ENCODE results near the gene GYS1.

Gene GYS1

GRCh38 chr19:48950159-48950558 is 43.0 kb downstream of the GYS1 start:
- no peak overlapping the region for H3K4me3 Mint-ChIP-seq
- peaks cover under 1% of the 10 kb centered on the region for H3K4me1 Mint-ChIP-seq
- peaks cover 4% of the 10 kb centered on the region for H3K36me3 Mint-ChIP-seq (ENCODE audit: insufficient read depth)
- H3K27me3 Mint-ChIP-seq, result no peaks in the 10 kb centered on the region
- no peaks in the 10 kb centered on the region for H3K9me3 Mint-ChIP-seq
- ATAC-seq (replicated peaks; ENCODE audit: extremely low read depth, poor library complexity, severe bottlenecking), result no peak
- no peak overlapping the region for H3K27ac Mint-ChIP-seq (ENCODE audit: low read depth)
- no peak for DNase-seq (ENCODE audit: low spot score in 2 of 2)

- H3K27ac Mint-ChIP-seq (ENCODE audit: low read depth), result no peak overlapping the region
- ATAC-seq (replicated peaks; ENCODE audit: extremely low read depth, poor library complexity, severe bottlenecking), result no peak
These were observed 45.9 kb downstream of the GYS1 start for GRCh38 chr19:48947258-48947542.

GRCh38 chr19:48946463-48947257 is 46.4 kb downstream of the GYS1 start:
- no peaks in the 10 kb centered on the region for H3K9me3 Mint-ChIP-seq
- DNase-seq (ENCODE audit: low spot score in 2 of 2) (no peak), ATAC-seq (replicated peaks; ENCODE audit: extremely low read depth, poor library complexity, severe bottlenecking) (no peak)
- H3K27ac Mint-ChIP-seq (ENCODE audit: low read depth), result no peak overlapping the region
- H3K4me3 Mint-ChIP-seq, result no peak overlapping the region
- no peaks in the 10 kb centered on the region for H3K36me3 Mint-ChIP-seq (ENCODE audit: insufficient read depth)
- H3K4me1 Mint-ChIP-seq, result no peaks in the 10 kb centered on the region
- H3K27me3 Mint-ChIP-seq, result no peaks in the 10 kb centered on the region

More at GRCh38 chr19:48947258-48947542, 45.9 kb downstream of the GYS1 start:
- no peaks in the 10 kb centered on the region for H3K27me3 Mint-ChIP-seq
- H3K4me3 Mint-ChIP-seq, result no peak overlapping the region
- H3K9me3 Mint-ChIP-seq, result no peaks in the 10 kb centered on the region
- no peaks in the 10 kb centered on the region for H3K36me3 Mint-ChIP-seq (ENCODE audit: insufficient read depth)
- no peak for DNase-seq (ENCODE audit: low spot score in 2 of 2)
- H3K4me1 Mint-ChIP-seq, result no peaks in the 10 kb centered on the region

- ATAC-seq (replicated peaks; ENCODE audit: extremely low read depth, poor library complexity, severe bottlenecking) (no peak), DNase-seq (ENCODE audit: low spot score in 2 of 2) (no peak)
- H3K27ac Mint-ChIP-seq (ENCODE audit: low read depth), result no peak overlapping the region
- H3K36me3 Mint-ChIP-seq (ENCODE audit: insufficient read depth), result no peaks in the 10 kb centered on the region
- no peaks in the 10 kb centered on the region for H3K27me3 Mint-ChIP-seq
- no peaks in the 10 kb centered on the region for H3K4me1 Mint-ChIP-seq
- H3K9me3 Mint-ChIP-seq, result no peaks in the 10 kb centered on the region
- H3K4me3 Mint-ChIP-seq, result no peak overlapping the region
These were observed 47.3 kb downstream of the GYS1 start for GRCh38 chr19:48945817-48946216.

- H3K9me3 Mint-ChIP-seq, result no peaks in the 10 kb centered on the region
- no peak for ATAC-seq (replicated peaks; ENCODE audit: extremely low read depth, poor library complexity, severe bottlenecking)
These were observed 47.7 kb downstream of the GYS1 start for GRCh38 chr19:48945415-48945814.

GRCh38 chr19:48943081-48943480 is 50.0 kb downstream of the GYS1 start:
- ATAC-seq (replicated peaks; ENCODE audit: extremely low read depth, poor library complexity, severe bottlenecking) (no peak), DNase-seq (ENCODE audit: low spot score in 2 of 2) (no peak)
- Mint-ChIP-seq H3K36me3 (ENCODE audit: insufficient read depth) (no peaks in the 10 kb centered on the region), H3K4me3 (no peak overlapping the region), H3K27ac (ENCODE audit: low read depth) (no peak overlapping the region), H3K9me3 (no peaks in the 10 kb centered on the region), H3K4me1 (no peaks in the 10 kb centered on the region), H3K27me3 (no peaks in the 10 kb centered on the region)

More at GRCh38 chr19:48945415-48945814, 47.7 kb downstream of the GYS1 start:
- Mint-ChIP-seq H3K27ac (ENCODE audit: low read depth) (no peak overlapping the region), H3K4me3 (no peak overlapping the region), H3K27me3 (no peaks in the 10 kb centered on the region), H3K4me1 (no peaks in the 10 kb centered on the region), H3K36me3 (ENCODE audit: insufficient read depth) (no peaks in the 10 kb centered on the region)
- DNase-seq (ENCODE audit: low spot score in 2 of 2), result no peak

- no peaks in the 10 kb centered on the region for H3K9me3 Mint-ChIP-seq
- H3K36me3 Mint-ChIP-seq (ENCODE audit: insufficient read depth), result no peaks in the 10 kb centered on the region
- no peak overlapping the region for H3K27ac Mint-ChIP-seq (ENCODE audit: low read depth)
These were observed 52.2 kb downstream of the GYS1 start for GRCh38 chr19:48940902-48941301.

GRCh38 chr19:48938256-48938655 is 54.9 kb downstream of the GYS1 start:
- no peak for DNase-seq (ENCODE audit: low spot score in 2 of 2)
- Mint-ChIP-seq H3K9me3 (no peaks in the 10 kb centered on the region), H3K36me3 (ENCODE audit: insufficient read depth) (no peaks in the 10 kb centered on the region), H3K27me3 (no peaks in the 10 kb centered on the region), H3K4me1 (peaks cover 7% of the 10 kb centered on the region), H3K27ac (ENCODE audit: low read depth) (no peak overlapping the region), H3K4me3 (no peak overlapping the region)
- no peak for ATAC-seq (replicated peaks; ENCODE audit: extremely low read depth, poor library complexity, severe bottlenecking)

More at GRCh38 chr19:48940902-48941301, 52.2 kb downstream of the GYS1 start:
- Mint-ChIP-seq H3K27me3 (no peaks in the 10 kb centered on the region), H3K4me3 (no peak overlapping the region), H3K4me1 (no peaks in the 10 kb centered on the region)
- DNase-seq (ENCODE audit: low spot score in 2 of 2) (no peak), ATAC-seq (replicated peaks; ENCODE audit: extremely low read depth, poor library complexity, severe bottlenecking) (no peak)

GRCh38 chr19:48935864-48936263 is 57.2 kb downstream of the GYS1 start:
- Mint-ChIP-seq H3K9me3 (no peaks in the 10 kb centered on the region), H3K4me3 (no peak overlapping the region), H3K27me3 (no peaks in the 10 kb centered on the region), H3K36me3 (ENCODE audit: insufficient read depth) (no peaks in the 10 kb centered on the region), H3K27ac (ENCODE audit: low read depth) (no peak overlapping the region), H3K4me1 (peaks cover 10% of the 10 kb centered on the region)
- DNase-seq (ENCODE audit: low spot score in 2 of 2), result no peak
- no peak for ATAC-seq (replicated peaks; ENCODE audit: extremely low read depth, poor library complexity, severe bottlenecking)

- no peak overlapping the region for H3K4me3 Mint-ChIP-seq
- no peaks in the 10 kb centered on the region for H3K36me3 Mint-ChIP-seq (ENCODE audit: insufficient read depth)
- H3K27ac Mint-ChIP-seq (ENCODE audit: low read depth), result no peak overlapping the region
- ATAC-seq (replicated peaks; ENCODE audit: extremely low read depth, poor library complexity, severe bottlenecking) (no peak), DNase-seq (ENCODE audit: low spot score in 2 of 2) (no peak)
- H3K9me3 Mint-ChIP-seq, result no peaks in the 10 kb centered on the region
- H3K4me1 Mint-ChIP-seq, result peaks cover 10% of the 10 kb centered on the region
- H3K27me3 Mint-ChIP-seq, result no peaks in the 10 kb centered on the region
These were observed 58.3 kb downstream of the GYS1 start for GRCh38 chr19:48934837-48935236.

- H3K4me1 Mint-ChIP-seq, result peaks cover 10% of the 10 kb centered on the region
- H3K4me3 Mint-ChIP-seq, result peak within 1 kb of the TSS; percentile 81
- H3K27ac Mint-ChIP-seq (ENCODE audit: low read depth), result no peak within 1 kb of the TSS
- ATAC-seq (replicated peaks; ENCODE audit: extremely low read depth, poor library complexity, severe bottlenecking), result peak; percentile 89
- no peaks in the 10 kb centered on the region for H3K9me3 Mint-ChIP-seq
- H3K27me3 Mint-ChIP-seq, result no peaks in the 10 kb centered on the region
- no peaks in the 10 kb centered on the region for H3K36me3 Mint-ChIP-seq (ENCODE audit: insufficient read depth)
- DNase-seq (ENCODE audit: low spot score in 2 of 2), result peak; percentile 68 to 72
These were observed 59.7 kb downstream of the GYS1 start, which contains the start of gene DHDH for GRCh38 chr19:48933382-48933932. Gene DHDH (plus strand): TSS chr19:48933699. CDS start chr19:48933722, 23 bp downstream.

- no peaks in the 10 kb centered on the region for H3K27me3 Mint-ChIP-seq
- no peak overlapping the region for H3K27ac Mint-ChIP-seq (ENCODE audit: low read depth)
- peaks cover 5% of the 10 kb centered on the region for H3K4me1 Mint-ChIP-seq
- peaks cover 3% of the 10 kb centered on the region for H3K36me3 Mint-ChIP-seq (ENCODE audit: insufficient read depth)
- no peak for ATAC-seq (replicated peaks; ENCODE audit: extremely low read depth, poor library complexity, severe bottlenecking)
- H3K9me3 Mint-ChIP-seq, result no peaks in the 10 kb centered on the region
- H3K4me3 Mint-ChIP-seq, result no peak overlapping the region
- DNase-seq (ENCODE audit: low spot score in 2 of 2), result no peak
These were observed 64.7 kb downstream of the GYS1 start for GRCh38 chr19:48928164-48929025.

Measured in central memory CD8-positive, alpha-beta T cell (primary cell).